A549 (cell line): ENCODE measurements around the gene ATP6V0E1. TPM values are rescaled to one million over a fixed set of nuclear protein-coding genes. Genes with fewer than 3 reads are reported as not detected.
A peak's percentile ranks its signal among the peaks of the same experiment; 100 is the strongest.

Experiments
- ATAC-seq, 2 experiments: fragments of 200-7000 bp in 1 of 2; fragments of >200 bp in 1 of 2; cut with Nextera tagmentation in 1 of 2; cut with Tn5 transposase in 1 of 2; 3 replicates each; pipeline versions ENCODE4 v1.8.0 to v1.9.1; 2018 to 2020; ENCODE audit warnings: mild to moderate bottlenecking in 1 of 2, moderate library complexity in 1 of 2
- CTCF ChIA-PET: fragments of 300-600 bp; sonication (Branson Sonifier 250); formaldehyde crosslinking; extraction: SDS; loops from one replicate; lab custom pipeline; 2021; ENCODE audit warnings: antibody characterized with exemption, inconsistent platforms; lab: Yijun Ruan, JAX
- POLR2A ChIA-PET: fragments of 350-600 bp; formaldehyde crosslinking; extraction: SDS; loops from one replicate; lab custom pipeline; 2021; ENCODE audit warnings: antibody characterized with exemption, inconsistent platforms; lab: Yijun Ruan, JAX
- DNase-seq, 2 experiments: peaks; one replicate each; pipeline versions ENCODE4 v3.0.0 to v3.0.0-alpha.2; 2011 to 2016; ENCODE audit warnings: low read depth in 1 of 2, low spot score in 1 of 2
- FAIRE-seq: peaks from 2 replicates; lab custom pipeline; 2011; peaks lifted over from hg19 to GRCh38; lab: Jason Lieb, UNC
- H3K27ac ChIP-seq, 2 experiments: fragments of >200 bp; sonication (Bioruptor Twin); formaldehyde crosslinking; 3 replicates each; pipeline ENCODE4 v1.5.1; 2016 to 2017
- H3K4me1 ChIP-seq: fragments of >200 bp; sonication (Bioruptor Twin); formaldehyde crosslinking; 3 replicates; pipeline ENCODE4 v1.6.1; 2016
- H3K4me2 ChIP-seq: fragments of >200 bp; sonication (Bioruptor Twin); formaldehyde crosslinking; 3 replicates; pipeline ENCODE4 v1.6.1; 2016
- H3K4me3 ChIP-seq: fragments of >200 bp; sonication (Bioruptor Twin); formaldehyde crosslinking; 3 replicates; pipeline ENCODE4 v1.5.1; 2016
- H3K9me3 ChIP-seq: fragments of >200 bp; sonication (Bioruptor Twin); formaldehyde crosslinking; 3 replicates; pipeline ENCODE4 v1.6.1; 2016
- ATOH8 ChIP-seq: fragments of 250-450 bp; sonication (Bioruptor Pico); IDR thresholded peaks from 2 replicates; pipeline ENCODE4 v1.5.0; 2020; ENCODE audit warnings: low read depth, mild to moderate bottlenecking, moderate library complexity
- BHLHE40 ChIP-seq: IDR thresholded peaks from 2 replicates; pipeline ENCODE4 v1.6.1; 2012; ENCODE audit warnings: low read depth, low read length, inconsistent platforms
- CBX2 ChIP-seq: fragments of 200-600 bp; sonication (generic); IDR thresholded peaks from 2 replicates; pipeline ENCODE4 v1.6.1; 2016; ENCODE audit warnings: low read depth, mild to moderate bottlenecking, borderline replicate concordance
- CBX8 ChIP-seq: fragments of 200-600 bp; sonication (generic); IDR thresholded peaks from 2 replicates; pipeline ENCODE4 v1.6.1; 2016
- E2F6 ChIP-seq: IDR thresholded peaks from 2 replicates; pipeline ENCODE4 v1.6.1; 2012; ENCODE audit warnings: low read depth, borderline replicate concordance
- ELK1 ChIP-seq: fragments of 150-350 bp; IDR thresholded peaks from 2 replicates; pipeline ENCODE4 v1.6.1; 2014; ENCODE audit warnings: low read depth, mild to moderate bottlenecking, low read length
- ESRRA ChIP-seq: fragments of 150-350 bp; IDR thresholded peaks from 2 replicates; pipeline ENCODE4 v1.6.1; 2014; ENCODE audit warnings: mild to moderate bottlenecking, low read length, borderline replicate concordance
- FOSB ChIP-seq: fragments of 250-450 bp; sonication (Bioruptor Pico); IDR thresholded peaks from 2 replicates; pipeline ENCODE4 v1.5.0; 2020; ENCODE audit warnings: mild to moderate bottlenecking, moderate library complexity
- FOXS1 ChIP-seq: fragments of 250-450 bp; sonication (Bioruptor Pico); IDR thresholded peaks from 2 replicates; pipeline ENCODE4 v1.5.0; 2020; ENCODE audit warnings: mild to moderate bottlenecking, moderate library complexity
- HOXA7 ChIP-seq: fragments of 250-450 bp; sonication (Bioruptor Pico); IDR thresholded peaks from 2 replicates; pipeline ENCODE4 v1.5.0; 2020; ENCODE audit warnings: mild to moderate bottlenecking, moderate library complexity
- HOXB13 ChIP-seq: fragments of 250-450 bp; sonication (Bioruptor Pico); IDR thresholded peaks from 2 replicates; pipeline ENCODE4 v1.5.0; 2020; ENCODE audit warnings: low read depth, mild to moderate bottlenecking, moderate library complexity
- HOXB5 ChIP-seq: fragments of 250-450 bp; sonication (Bioruptor Pico); IDR thresholded peaks from 2 replicates; pipeline ENCODE4 v1.5.0; 2020; ENCODE audit warnings: mild to moderate bottlenecking, moderate library complexity
- MAX ChIP-seq: IDR thresholded peaks from 2 replicates; pipeline ENCODE4 v1.6.1; 2012
- MAZ ChIP-seq: fragments of 150-350 bp; IDR thresholded peaks from 2 replicates; pipeline ENCODE4 v1.6.1; 2014; ENCODE audit warnings: antibody characterized with exemption, low read depth, low read length, borderline replicate concordance
- PHF8 ChIP-seq: fragments of 200-600 bp; sonication (generic); IDR thresholded peaks from 2 replicates; pipeline ENCODE4 v1.6.1; 2016; ENCODE audit warnings: low read depth, mild to moderate bottlenecking, antibody characterized with exemption, moderate library complexity, borderline replicate concordance
- POLR2AphosphoS2 ChIP-seq: conservative IDR thresholded peaks from 2 replicates; pipeline ENCODE4 v1.6.1; 2012; ENCODE audit warnings: low read length, improper control_type of control experiment, inconsistent platforms
- RCOR1 ChIP-seq: fragments of 150-350 bp; IDR thresholded peaks from 2 replicates; pipeline ENCODE4 v1.6.1; 2014; ENCODE audit warnings: antibody characterized with exemption, low read length, low read depth
- REST ChIP-seq: fragments of 200-600 bp; sonication (generic); IDR thresholded peaks from 2 replicates; pipeline ENCODE4 v1.6.1; 2016; ENCODE audit warnings: antibody characterized with exemption, mild to moderate bottlenecking, moderate library complexity
- RFX5 ChIP-seq: fragments of 450-650 bp; IDR thresholded peaks from 2 replicates; pipeline ENCODE4 v1.7.1; 2014; ENCODE audit warnings: antibody characterized with exemption, mild to moderate bottlenecking, moderate library complexity
- SMC3 ChIP-seq: fragments of >200 bp; sonication (Bioruptor Twin); formaldehyde crosslinking; IDR thresholded peaks from 3 replicates; pipeline ENCODE4 v1.6.1; 2018; ENCODE audit warnings: inconsistent platforms
- ZFP36 ChIP-seq: fragments of 450-650 bp; IDR thresholded peaks from 2 replicates; pipeline ENCODE4 v1.6.1; 2014; ENCODE audit warnings: borderline replicate concordance; ENCODE audit not compliant: partially characterized antibody
- WGBS: methylation state at CpG from one replicate; pipeline ENCODE4 v1.1.6; 2017; ENCODE audit errors: missing lambda C conversion rate; 5-methylcytosine and 5-hydroxymethylcytosine counted together
- polyA plus RNA-seq, 4 experiments: library from polyadenylated mRNA; depleted of rRNA in 3 of 4; stranded (reverse); fragments of >200 nt; fragmentation: RNase III in 1 of 4; extraction: RNeasy Plus Mini Kit Qiagen cat#74134 plus additional on column Dnase treatment in 1 of 4; gene quantifications; 2 replicates in 3 of 4; 3 replicates in 1 of 4; pipeline ENCODE4 v1.2.3, GENCODE V29; 2011 to 2017

ATP6V0E1 gene
- polyA plus RNA-seq, 2 of the 4 experiments (the other 2 are of a cell fraction) = 297 to 344 TPM

GRCh38 chr5:172943906-172944305, 39.7 kb upstream of the ATP6V0E1 start:
- no peak for DNase-seq
- H3K9me3 ChIP-seq = no peaks in the 10 kb centered on the region
- WGBS = 92% methylated on average over 8 of the region's 8 CpGs
- POLR2A ChIA-PET = no interaction called here
- no peak overlapping the region for H3K4me2 ChIP-seq
- no peak for TF ChIP-seq RCOR1
- no peak for TF ChIP-seq MAX
- no peak for TF ChIP-seq POLR2AphosphoS2
- no peak for TF ChIP-seq SMC3
- no peak for TF ChIP-seq ESRRA
- TF ChIP-seq, all 56 proteins: peak for 0
- FAIRE-seq (no peak), ATAC-seq (no peak)
- H3K4me3 ChIP-seq = no peak overlapping the region
- peaks cover 19% of the 10 kb centered on the region for H3K4me1 ChIP-seq
- H3K27ac ChIP-seq = peak overlapping the region in 1 of 2 experiments; percentile 70; a peak in 2 of 6 replicates
- CTCF ChIA-PET = interaction anchor here (2.1 to 25.8 kb wide), 3 partner anchors 8 to 234 kb away, joined by 5 to 480 read pairs (median 113); no protein-coding TSS in a partner anchor

- TF ChIP-seq MAZ (no peak), CBX8 (no peak), E2F6 (no peak), ZFP36 (no peak), HOXB13 (CRISPR knock-in tag) (no peak), RFX5 (no peak), ELK1 (no peak), BHLHE40 (no peak), HOXA7 (CRISPR knock-in tag) (no peak), RCOR1 (no peak), PHF8 (no peak)
- no peak for DNase-seq
- FAIRE-seq = no peak
- CTCF ChIA-PET = interaction anchor here (0.6 to 25.8 kb wide), 4 partner anchors 8 to 235 kb away, joined by 3 to 480 read pairs (median 59); partner anchors contain the start of gene RPL26L1
- peak overlapping the region in 1 of 2 experiments; percentile 70; a peak in 3 of 6 replicates for H3K27ac ChIP-seq
- no peak overlapping the region for H3K4me2 ChIP-seq
- ATAC-seq = peak in 1 of 2 experiments; percentile 8; a peak in 2 of 6 replicates
- POLR2A ChIA-PET = interaction anchor here (1.9 kb wide), 1 partner anchor 14 kb away, joined by 4 read pairs; the partner anchor contains the start of gene RPL26L1
- H3K9me3 ChIP-seq = no peaks in the 10 kb centered on the region
- H3K4me3 ChIP-seq = no peak overlapping the region
- WGBS = 73% methylated on average over 6 of the region's 6 CpGs
- H3K4me1 ChIP-seq = peaks cover 16% of the 10 kb centered on the region
Observed at GRCh38 chr5:172944741-172945140, 38.8 kb upstream of the ATP6V0E1 start.

GRCh38 chr5:172945151-172945550, 38.4 kb upstream of the ATP6V0E1 start:
- ATAC-seq (no peak), DNase-seq (no peak), FAIRE-seq (no peak)
- no peak overlapping the region for H3K4me3 ChIP-seq
- peaks cover 16% of the 10 kb centered on the region for H3K4me1 ChIP-seq
- ChIA-PET CTCF (interaction anchor here (0.6 to 25.8 kb wide), 4 partner anchors 9 to 235 kb away, joined by 3 to 480 read pairs (median 59); partner anchors contain the start of gene RPL26L1), POLR2A (interaction anchor here (1.9 kb wide), 1 partner anchor 13 kb away, joined by 4 read pairs; the partner anchor contains the start of gene RPL26L1)
- TF ChIP-seq FOXS1 (CRISPR knock-in tag) (no peak), FOSB (CRISPR knock-in tag) (no peak), CBX2 (no peak), HOXB5 (no peak), REST (no peak), ATOH8 (CRISPR knock-in tag) (no peak), E2F6 (no peak)
- H3K27ac ChIP-seq = peak overlapping the region in 1 of 2 experiments; percentile 70; a peak in 3 of 6 replicates
- no peaks in the 10 kb centered on the region for H3K9me3 ChIP-seq
- H3K4me2 ChIP-seq = no peak overlapping the region
- 92% methylated on average over 6 of the region's 6 CpGs for WGBS
